HG03378 (cell line): ENCODE data around the gene CCND2.

Experiments
- ATAC-seq: cut with Tn5 transposase; IDR thresholded peaks from one replicate; pipeline ENCODE4 v1.9.1; 2021; ENCODE audit warnings: mild to moderate bottlenecking, moderate library complexity; ENCODE audit not compliant: unreplicated experiment

Gene CCND2

GRCh38 chr12:4275870-4276301 is 2.3 kb downstream of the CCND2 start:
- ATAC-seq = no peak

GRCh38 chr12:4276524-4277204 is 3.1 kb downstream of the CCND2 start:
- ATAC-seq = no peak

- ATAC-seq = no peak
These were observed 3.6 kb downstream of the CCND2 start for GRCh38 chr12:4277205-4277543.

GRCh38 chr12:4277857-4278256 is 4.3 kb downstream of the CCND2 start:
- ATAC-seq = no peak

GRCh38 chr12:4278329-4279197 is 5.0 kb downstream of the CCND2 start:
- ATAC-seq = no peak

GRCh38 chr12:4279198-4279690 is 5.7 kb downstream of the CCND2 start:
- ATAC-seq = no peak

GRCh38 chr12:4280351-4281163 is 7.0 kb downstream of the CCND2 start:
- ATAC-seq = no peak

GRCh38 chr12:4281173-4281654 is 7.7 kb downstream of the CCND2 start:
- ATAC-seq = no peak

GRCh38 chr12:4282103-4282891 is 8.7 kb downstream of the CCND2 start:
- ATAC-seq = no peak

- ATAC-seq = no peak
These were observed 9.4 kb downstream of the CCND2 start for GRCh38 chr12:4282892-4283511.

- no peak for ATAC-seq
These were observed 10.1 kb downstream of the CCND2 start for GRCh38 chr12:4283512-4284255.

- no peak for ATAC-seq
These were observed 10.7 kb downstream of the CCND2 start for GRCh38 chr12:4284306-4284705.

GRCh38 chr12:4285070-4285469 is 11.5 kb downstream of the CCND2 start:
- no peak for ATAC-seq

GRCh38 chr12:4286228-4286627 is 12.7 kb downstream of the CCND2 start:
- ATAC-seq = no peak

- no peak for ATAC-seq
These were observed 13.3 kb downstream of the CCND2 start for GRCh38 chr12:4286771-4287317.

- no peak for ATAC-seq
These were observed 14.0 kb downstream of the CCND2 start for GRCh38 chr12:4287325-4288211.

- ATAC-seq = no peak
These were observed 15.0 kb downstream of the CCND2 start for GRCh38 chr12:4288296-4289131.
